Right kidney (tissue), 1 donor: ENCODE measurements around the gene ZNF777.
A peak's percentile ranks its signal among the peaks of the same experiment; 100 is the strongest.
"Not testable (repeated sequence)": the region's sequence is repeated elsewhere in the genome, so short reads cannot be mapped to it uniquely, and the experiment has no call there.

Experiments
- DNase-seq: peaks from one replicate; pipeline ENCODE4 v3.0.0-alpha.2; 2016

Gene ZNF777

GRCh38 chr7:149414745-149415390 is 46.0 kb downstream of the ZNF777 start:
- DNase-seq, result peak; percentile 62

- no peak for DNase-seq
Observed at GRCh38 chr7:149414171-149414570, 46.7 kb downstream of the ZNF777 start.

DNA sequence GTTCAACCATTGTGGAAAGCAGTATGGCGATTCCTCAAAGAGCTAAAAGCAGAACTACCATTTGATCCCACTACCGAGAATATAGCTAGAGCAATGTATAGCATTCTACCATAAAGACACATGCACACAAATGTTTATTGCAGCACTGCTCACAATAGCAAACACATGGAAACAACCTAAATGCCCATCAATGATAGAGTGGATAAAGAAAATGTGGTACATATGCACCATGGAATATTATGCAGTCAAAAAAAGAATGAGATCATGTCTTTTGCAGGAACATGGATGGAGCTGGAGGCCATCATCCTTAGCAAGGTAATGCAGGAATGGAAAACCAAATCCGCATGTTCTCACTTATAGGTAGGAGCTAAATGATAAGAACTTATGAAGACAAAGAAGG is 47.8 kb downstream of the ZNF777 start:
- DNase-seq, result not testable (repeated sequence)

- DNase-seq, result no peak
Observed at GRCh38 chr7:149409895-149410294, 51.0 kb downstream of the ZNF777 start.

- no peak for DNase-seq
Observed at GRCh38 chr7:149404825-149405224, 56.0 kb downstream of the ZNF777 start.

DNA sequence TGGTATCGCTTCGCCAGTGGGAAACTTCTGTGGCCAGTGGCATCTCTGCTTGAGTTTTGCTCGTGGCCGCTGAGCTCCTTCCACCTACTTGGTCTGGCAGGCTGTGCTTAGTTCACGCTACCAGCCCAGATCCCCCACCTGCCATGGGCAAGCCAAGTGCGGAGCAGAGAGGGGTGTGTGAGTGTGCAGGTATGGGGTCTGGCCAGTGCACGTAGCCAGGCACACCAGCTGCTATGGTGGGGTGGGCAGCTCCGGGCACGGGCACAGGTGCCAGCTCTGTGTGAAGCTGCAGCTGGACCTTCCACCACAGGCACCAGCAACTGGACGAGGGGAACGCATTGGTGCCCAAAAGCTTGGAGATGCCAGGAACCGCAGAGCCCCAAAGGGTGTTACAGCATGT is 56.5 kb downstream of the ZNF777 start:
- DNase-seq, result no peak

GRCh38 chr7:149398195-149398820 is 62.6 kb downstream of the ZNF777 start:
- no peak for DNase-seq

GRCh38 chr7:149397470-149398043 is 63.3 kb downstream of the ZNF777 start:
- no peak for DNase-seq

GRCh38 chr7:149388550-149389335 is 72.1 kb downstream of the ZNF777 start:
- not testable (repeated sequence) for DNase-seq

- DNase-seq, result not testable (repeated sequence)
Observed at GRCh38 chr7:149386514-149386913, 74.3 kb downstream of the ZNF777 start.

DNA sequence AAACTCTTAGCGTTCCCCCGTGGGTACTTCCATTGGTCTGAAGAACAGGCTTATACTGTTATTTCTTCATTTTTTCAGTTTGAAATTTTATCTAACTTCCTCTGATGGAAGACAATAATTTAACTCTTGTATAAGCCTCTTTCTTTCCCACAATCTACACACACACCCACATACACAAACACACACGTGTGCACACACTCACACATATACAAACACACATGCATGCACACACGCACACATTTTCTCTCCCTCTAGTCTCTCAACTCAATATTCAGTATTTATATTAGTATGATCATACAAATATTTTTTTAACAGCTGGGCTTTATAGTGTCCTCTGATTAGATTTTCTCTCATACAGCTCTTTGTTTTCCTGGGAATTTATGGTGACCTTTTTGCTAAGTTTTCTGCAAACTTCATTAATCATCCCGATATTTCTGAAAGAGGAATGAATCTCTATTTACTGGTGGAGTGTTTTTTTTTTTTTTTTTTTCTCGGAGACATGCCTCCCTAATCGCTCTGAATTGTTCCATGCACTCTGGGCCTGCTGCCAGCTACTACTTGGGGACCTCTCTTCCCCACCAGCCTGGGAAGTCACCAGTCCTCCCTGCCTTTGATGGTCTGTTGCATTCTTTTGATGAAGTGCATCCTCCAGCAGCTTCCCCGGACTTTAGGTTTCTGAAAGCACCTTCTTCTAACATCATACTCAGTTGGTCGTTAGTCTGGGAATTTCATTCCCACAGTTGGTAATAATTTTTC is 75.5 kb downstream of the ZNF777 start:
- DNase-seq, result no peak
